Measurements from ENCODE around the gene SH2D2A. TPM values are rescaled to one million over a fixed set of nuclear protein-coding genes. Genes with fewer than 3 reads are reported as not detected.
A peak's percentile ranks its signal among the peaks of the same experiment; 100 is the strongest.

SH2D2A gene
- total and polyA plus RNA-seq, 4 donors, result 0.38 to 2.9 (median 2.7) TPM; not detected in 1

DNA sequence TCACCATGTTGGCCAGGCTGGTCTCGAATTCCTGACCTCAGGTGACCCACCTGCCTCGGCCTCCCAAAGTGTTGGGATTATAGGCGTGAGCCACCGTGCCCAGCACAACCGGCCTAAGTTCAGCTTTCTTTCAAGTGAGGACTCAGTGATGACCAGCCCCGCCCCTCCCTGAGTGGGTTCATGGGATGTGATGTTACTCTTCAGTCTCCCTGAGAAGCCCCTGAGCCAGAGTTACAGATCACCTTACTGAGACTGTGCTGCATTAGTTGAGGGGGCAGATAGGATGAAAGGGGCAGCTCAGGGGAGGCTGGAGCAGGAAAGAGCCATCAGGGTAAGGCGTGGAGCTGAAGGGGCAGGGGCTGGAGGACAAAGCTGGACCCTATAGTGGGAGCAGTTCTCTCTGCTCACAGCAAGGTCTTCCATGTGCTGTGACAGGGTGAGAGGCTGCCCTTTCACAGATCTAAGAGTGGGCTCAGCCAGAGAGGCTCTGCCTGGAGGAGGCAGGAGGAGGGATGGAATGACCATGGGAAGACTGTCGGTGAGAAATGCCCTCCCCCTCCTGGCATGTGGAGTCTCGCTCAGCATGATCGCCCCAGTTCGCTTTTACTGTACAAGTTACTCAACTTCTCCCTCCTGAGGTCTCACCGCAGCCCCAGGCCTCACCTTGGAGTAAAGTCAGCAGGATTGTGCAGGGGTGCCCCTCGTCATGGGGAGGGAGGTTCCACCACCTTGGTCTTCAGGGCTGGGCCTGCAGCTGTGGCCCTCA is 13.4 kb downstream of the SH2D2A start:
- Histone ChIP-seq H3K4me1 (ENCODE audit: control insufficient read depth in 1 of 2, insufficient read depth in 2 of 2, low read length in 2 of 2) (no peaks in the 10 kb centered on the region), H3K4me3 (ENCODE audit: low read length in 2 of 2) (no peak overlapping the region), H3K27ac (ENCODE audit: low read depth in 1 of 2, low read length in 2 of 2) (no peak overlapping the region), H3K36me3 (ENCODE audit: control insufficient read depth in 1 of 2, insufficient read depth in 2 of 2, low read length in 1 of 2) (peaks cover 2 to 4% of the 10 kb centered on the region in 2 donors), H3K9me3 (ENCODE audit: control insufficient read depth, low read length) (no peaks in the 10 kb centered on the region), H3K27me3 (ENCODE audit: control insufficient read depth in 1 of 2, insufficient read depth in 2 of 2, low read length in 1 of 2) (no peaks in the 10 kb centered on the region)
- ATAC-seq (ENCODE audit: low FRiP score), result no peak
- WGBS, 2 donors, result 83 to 84% methylated on average over 12 to 13 of the region's 13 CpGs
- DNase-seq, result no peak
- intact Hi-C loops (cut with DNase I), result no loop called here

DNA sequence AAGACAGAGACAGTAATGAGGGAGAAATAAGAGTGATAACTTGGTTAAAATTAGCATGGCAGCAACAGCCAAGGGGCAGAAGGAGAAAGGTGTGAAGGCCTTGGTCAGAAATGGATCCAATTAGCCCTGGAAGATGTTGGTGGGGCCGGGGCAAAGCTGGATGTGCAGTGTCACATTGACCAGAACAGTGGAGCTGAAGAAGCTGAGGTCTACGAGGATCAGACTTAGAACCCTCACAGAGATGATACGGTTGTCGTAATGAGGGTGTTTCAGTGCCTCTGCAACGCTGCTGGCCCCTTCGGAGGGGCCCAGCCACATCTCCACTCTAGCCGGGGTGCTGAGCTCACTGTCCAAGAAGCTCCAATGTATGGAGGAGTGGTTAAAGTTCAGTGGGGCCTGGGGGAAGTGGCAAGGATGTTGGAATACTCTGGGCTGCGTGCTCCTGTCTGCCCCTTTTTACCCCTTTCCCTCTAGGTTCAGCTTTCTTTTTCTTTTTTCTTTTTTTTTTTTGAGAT is 14.2 kb downstream of the SH2D2A start:
- Histone ChIP-seq H3K27ac (ENCODE audit: low read depth in 1 of 2, low read length in 2 of 2) (no peak overlapping the region), H3K9me3 (ENCODE audit: control insufficient read depth, low read length) (no peaks in the 10 kb centered on the region)
- intact Hi-C loops (cut with DNase I), result no loop called here

DNA sequence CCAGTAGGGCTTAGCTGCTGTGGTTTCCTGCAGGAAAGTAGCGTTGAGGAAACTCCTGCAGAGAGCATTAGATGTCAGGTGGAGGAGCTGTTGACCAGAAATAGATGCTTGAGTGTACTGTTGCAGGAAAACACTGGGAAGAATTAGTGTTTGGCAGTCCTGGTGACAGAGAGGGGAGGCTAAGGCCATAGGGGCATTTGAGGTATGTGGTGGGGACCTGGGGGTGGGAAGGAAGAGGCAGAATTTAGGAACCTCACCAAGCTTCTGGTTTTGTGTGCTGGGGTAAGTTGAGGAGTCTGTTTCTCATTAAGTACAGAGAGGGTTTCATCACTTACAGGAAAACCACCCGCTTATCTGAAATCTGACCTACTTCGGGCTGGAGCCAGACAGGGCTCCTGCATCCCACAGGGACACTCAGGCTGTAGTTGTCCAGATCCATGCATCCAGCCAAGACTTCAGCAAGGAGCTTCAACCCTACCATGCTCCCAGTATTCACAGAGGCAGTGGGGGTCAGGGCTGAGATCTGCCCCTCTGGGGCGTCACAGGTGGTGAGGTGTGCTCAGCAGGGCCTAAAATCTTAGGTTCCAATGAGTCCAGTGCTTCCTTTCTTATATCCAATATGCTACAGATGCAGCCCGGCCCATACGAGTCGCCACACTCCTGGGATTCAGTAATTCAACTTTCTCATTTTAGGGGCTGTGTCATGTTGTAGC is 15.1 kb downstream of the SH2D2A start:
- WGBS, 2 donors, result 53 to 69% methylated on average over 7 of the region's 7 CpGs
- H3K36me3 ChIP-seq (ENCODE audit: control insufficient read depth in 1 of 2, insufficient read depth in 2 of 2, low read length in 1 of 2), result peaks cover 7% of the 10 kb centered on the region in 2 donors
- ATAC-seq (ENCODE audit: low FRiP score) (peak; percentile 76), DNase-seq (no peak)
- no peak overlapping the region for H3K4me3 ChIP-seq (ENCODE audit: low read length in 2 of 2)
- no peaks in the 10 kb centered on the region for H3K4me1 ChIP-seq (ENCODE audit: control insufficient read depth in 1 of 2, insufficient read depth in 2 of 2, low read length in 2 of 2)
- H3K27ac ChIP-seq (ENCODE audit: low read depth in 1 of 2, low read length in 2 of 2), result no peak overlapping the region
- H3K9me3 ChIP-seq (ENCODE audit: control insufficient read depth, low read length), result no peaks in the 10 kb centered on the region
- intact Hi-C loops (cut with DNase I), result no loop called here
- no peaks in the 10 kb centered on the region for H3K27me3 ChIP-seq (ENCODE audit: control insufficient read depth in 1 of 2, insufficient read depth in 2 of 2, low read length in 1 of 2)

More for the DNA sequence above, 14.2 kb downstream of the SH2D2A start:
- Histone ChIP-seq H3K4me1 (ENCODE audit: control insufficient read depth in 1 of 2, insufficient read depth in 2 of 2, low read length in 2 of 2) (no peaks in the 10 kb centered on the region), H3K36me3 (ENCODE audit: control insufficient read depth in 1 of 2, insufficient read depth in 2 of 2, low read length in 1 of 2) (peaks cover 2 to 7% of the 10 kb centered on the region in 2 donors), H3K4me3 (ENCODE audit: low read length in 2 of 2) (no peak overlapping the region), H3K27me3 (ENCODE audit: control insufficient read depth in 1 of 2, insufficient read depth in 2 of 2, low read length in 1 of 2) (no peaks in the 10 kb centered on the region)
- WGBS, 2 donors, result 88 to 90% methylated on average over 8 of the region's 8 CpGs
- DNase-seq (no peak), ATAC-seq (ENCODE audit: low FRiP score) (no peak)

DNA sequence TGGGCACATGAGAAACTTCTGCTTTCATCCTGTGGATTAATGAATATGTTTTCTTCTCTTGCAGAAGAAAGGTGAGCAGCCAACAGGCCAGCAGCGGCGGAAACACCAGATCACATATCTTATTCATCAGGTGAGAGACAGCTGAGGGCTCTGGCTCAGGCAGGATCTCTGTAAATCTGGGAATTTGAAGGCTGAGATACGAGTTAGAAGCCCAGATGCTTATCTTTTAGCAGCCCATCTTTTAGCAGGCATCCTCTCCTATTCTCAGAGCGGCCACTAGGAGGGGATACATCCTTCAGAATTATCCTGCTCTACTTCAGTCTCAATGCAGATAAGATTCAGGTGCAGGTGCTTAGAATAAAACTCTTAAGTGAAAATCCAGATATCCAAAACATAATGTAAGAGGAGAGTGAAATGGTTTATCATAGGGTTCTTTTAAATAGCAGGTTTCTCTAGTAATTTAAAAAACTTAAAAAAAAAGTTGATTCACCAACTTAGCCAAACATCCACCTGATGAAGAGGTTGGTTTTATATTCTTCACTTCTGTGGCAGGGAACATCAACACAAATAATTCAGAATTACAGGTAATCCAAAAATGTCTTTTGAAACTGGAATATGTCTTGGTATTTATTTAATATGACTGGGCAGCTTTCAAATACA is 19.3 kb downstream of the SH2D2A start:
- no peak overlapping the region for H3K27ac ChIP-seq (ENCODE audit: low read depth in 1 of 2, low read length in 2 of 2)
- DNase-seq (no peak), ATAC-seq (ENCODE audit: low FRiP score) (no peak)
- H3K4me1 ChIP-seq (ENCODE audit: control insufficient read depth in 1 of 2, insufficient read depth in 2 of 2, low read length in 2 of 2), result no peaks in the 10 kb centered on the region
- H3K4me3 ChIP-seq (ENCODE audit: low read length in 2 of 2), result no peak overlapping the region
- no peaks in the 10 kb centered on the region for H3K27me3 ChIP-seq (ENCODE audit: control insufficient read depth in 1 of 2, insufficient read depth in 2 of 2, low read length in 1 of 2)
- no peaks in the 10 kb centered on the region for H3K9me3 ChIP-seq (ENCODE audit: control insufficient read depth, low read length)
- H3K36me3 ChIP-seq (ENCODE audit: control insufficient read depth in 1 of 2, insufficient read depth in 2 of 2, low read length in 1 of 2), result peaks cover 7 to 14% of the 10 kb centered on the region in 2 donors
- intact Hi-C loops (cut with DNase I), result no loop called here
- WGBS, 2 donors, result 48 to 50% methylated on average over 4 of the region's 4 CpGs

DNA sequence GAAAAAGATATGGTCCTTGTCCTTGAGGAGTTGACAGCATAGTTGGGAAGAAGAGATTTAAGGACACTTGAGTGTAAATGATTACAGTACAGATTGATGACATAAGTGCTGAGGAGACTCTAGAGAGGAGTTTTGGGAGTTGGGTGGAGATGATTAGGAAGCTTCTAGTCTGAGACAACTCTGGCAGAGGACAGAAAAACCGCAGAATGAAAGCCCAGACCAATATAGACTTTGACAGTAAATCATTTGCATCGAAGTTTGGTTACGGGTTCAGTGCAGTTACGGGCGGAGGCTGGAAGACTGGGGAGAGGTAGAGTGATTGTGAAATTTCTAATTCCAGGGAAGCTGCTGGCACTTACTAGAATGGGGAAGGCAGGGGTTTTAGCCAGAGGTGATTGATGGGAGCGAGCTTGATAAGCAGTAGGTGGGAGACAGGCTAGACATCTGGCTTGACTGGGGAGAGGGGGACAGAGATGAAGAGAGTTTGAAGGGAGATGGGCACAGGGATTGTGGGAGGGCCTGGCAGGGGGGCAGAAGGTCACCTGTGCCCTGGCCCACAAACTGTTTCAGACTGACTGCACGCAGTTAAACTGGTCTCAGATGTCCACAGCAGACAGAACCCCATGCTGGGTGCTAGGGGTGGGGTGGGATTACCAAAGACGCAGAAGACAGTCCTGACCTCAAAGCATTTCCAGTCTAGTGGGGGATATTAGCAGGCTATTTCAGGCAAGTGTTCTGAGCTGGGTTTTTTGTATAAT is 20.1 kb downstream of the SH2D2A start:
- DNase-seq, result no peak
- Histone ChIP-seq H3K4me3 (ENCODE audit: low read length in 2 of 2) (no peak overlapping the region), H3K36me3 (ENCODE audit: control insufficient read depth in 1 of 2, insufficient read depth in 2 of 2, low read length in 1 of 2) (peaks cover 4 to 19% of the 10 kb centered on the region in 2 donors), H3K4me1 (ENCODE audit: control insufficient read depth in 1 of 2, insufficient read depth in 2 of 2, low read length in 2 of 2) (no peaks in the 10 kb centered on the region), H3K27me3 (ENCODE audit: control insufficient read depth in 1 of 2, insufficient read depth in 2 of 2, low read length in 1 of 2) (no peaks in the 10 kb centered on the region), H3K9me3 (ENCODE audit: control insufficient read depth, low read length) (no peaks in the 10 kb centered on the region), H3K27ac (ENCODE audit: low read depth in 1 of 2, low read length in 2 of 2) (no peak overlapping the region)
- no peak for ATAC-seq (ENCODE audit: low FRiP score)
- 86 to 87% methylated on average over 8 of the region's 8 CpGs for WGBS, 2 donors
- intact Hi-C loops (cut with DNase I), result no loop called here

DNA sequence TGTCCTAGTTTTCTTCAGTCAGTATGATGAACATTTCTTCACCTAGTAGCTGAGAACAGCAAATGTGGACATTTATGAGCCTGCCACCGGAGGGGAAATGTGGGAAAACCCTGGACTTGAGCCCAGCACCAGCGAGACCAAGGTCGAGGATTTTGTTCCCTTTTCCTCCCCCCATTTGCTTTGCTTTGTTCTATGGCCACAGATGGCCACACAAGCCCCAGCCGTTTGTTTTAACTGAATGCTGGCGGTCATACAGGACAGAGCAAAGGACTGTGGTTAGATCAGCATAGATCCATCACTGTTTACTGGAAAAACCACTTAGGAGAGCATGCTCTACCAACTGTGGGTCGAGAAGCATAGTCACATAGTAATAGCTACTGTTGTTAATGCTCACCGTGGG is 20.9 kb downstream of the SH2D2A start:
- Histone ChIP-seq H3K4me1 (ENCODE audit: control insufficient read depth in 1 of 2, insufficient read depth in 2 of 2, low read length in 2 of 2) (no peaks in the 10 kb centered on the region), H3K36me3 (ENCODE audit: control insufficient read depth in 1 of 2, insufficient read depth in 2 of 2, low read length in 1 of 2) (peaks cover 4 to 20% of the 10 kb centered on the region in 2 donors), H3K27me3 (ENCODE audit: control insufficient read depth in 1 of 2, insufficient read depth in 2 of 2, low read length in 1 of 2) (no peaks in the 10 kb centered on the region), H3K27ac (ENCODE audit: low read depth in 1 of 2, low read length in 2 of 2) (no peak overlapping the region), H3K4me3 (ENCODE audit: low read length in 2 of 2) (no peak overlapping the region), H3K9me3 (ENCODE audit: control insufficient read depth, low read length) (no peaks in the 10 kb centered on the region)
- intact Hi-C loops (cut with DNase I), result no loop called here
- WGBS, 2 donors, result 66 to 75% methylated on average over 7 of the region's 7 CpGs
- ATAC-seq (ENCODE audit: low FRiP score), result no peak
- DNase-seq, result no peak

DNA sequence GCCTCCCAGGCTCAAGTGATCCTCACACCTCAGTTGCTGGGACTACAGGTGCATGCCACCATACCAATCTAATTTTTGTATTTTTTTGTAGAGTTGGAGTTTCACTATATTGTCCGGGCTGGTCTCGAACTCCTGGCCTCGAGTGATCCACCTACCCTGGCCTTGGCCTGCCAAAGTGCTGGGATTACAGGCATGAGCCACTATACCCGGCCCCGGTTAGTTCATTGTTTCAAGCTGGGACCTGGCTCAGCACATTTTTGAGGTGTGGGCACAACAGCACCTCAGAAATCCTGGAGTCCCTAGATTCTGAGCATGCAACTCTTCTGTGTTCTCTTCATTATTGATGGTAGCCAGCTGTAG is 21.3 kb downstream of the SH2D2A start:
- H3K36me3 ChIP-seq (ENCODE audit: control insufficient read depth in 1 of 2, insufficient read depth in 2 of 2, low read length in 1 of 2), result peaks cover 4 to 20% of the 10 kb centered on the region in 2 donors
- H3K4me1 ChIP-seq (ENCODE audit: control insufficient read depth in 1 of 2, insufficient read depth in 2 of 2, low read length in 2 of 2), result no peaks in the 10 kb centered on the region
- no peaks in the 10 kb centered on the region for H3K27me3 ChIP-seq (ENCODE audit: control insufficient read depth in 1 of 2, insufficient read depth in 2 of 2, low read length in 1 of 2)
- 91% methylated on average over 5 of the region's 5 CpGs for WGBS, 2 donors
- ATAC-seq (ENCODE audit: low FRiP score) (no peak), DNase-seq (no peak)
- H3K9me3 ChIP-seq (ENCODE audit: control insufficient read depth, low read length), result no peaks in the 10 kb centered on the region
- no peak overlapping the region for H3K4me3 ChIP-seq (ENCODE audit: low read length in 2 of 2)
- intact Hi-C loops (cut with DNase I), result no loop called here
- no peak overlapping the region for H3K27ac ChIP-seq (ENCODE audit: low read depth in 1 of 2, low read length in 2 of 2)

All from aorta (tissue), 5 donors.